HUES64 (cell line): ENCODE data around the gene OR13J1. TPM values are rescaled to one million over a fixed set of nuclear protein-coding genes. Genes with fewer than 3 reads are reported as not detected.
"Not testable (repeated sequence)": the region's sequence is repeated elsewhere in the genome, so short reads cannot be mapped to it uniquely, and the experiment has no call there.

Experiments used
- H3K27ac ChIP-seq: 2 replicates; pipeline ENCODE4 v1.7.0; 2013; ENCODE audit warnings: low read depth, low read length, inconsistent platforms
- H3K27me3 ChIP-seq: 2 replicates; pipeline ENCODE4 v1.6.1; 2013; ENCODE audit warnings: mild to moderate bottlenecking, low read length; ENCODE audit not compliant: insufficient read depth
- H3K36me3 ChIP-seq: 2 replicates; pipeline ENCODE4 v1.6.1; 2013; ENCODE audit warnings: mild to moderate bottlenecking, low read length; ENCODE audit not compliant: insufficient read depth
- H3K4me1 ChIP-seq: 2 replicates; pipeline ENCODE4 v1.6.1; 2013; ENCODE audit warnings: mild to moderate bottlenecking, low read length, moderate library complexity; ENCODE audit not compliant: insufficient read depth
- H3K4me3 ChIP-seq: 2 replicates; pipeline ENCODE4 v1.5.1; 2013; ENCODE audit warnings: mild to moderate bottlenecking, low read length, moderate library complexity
- H3K9ac ChIP-seq: 2 replicates; pipeline ENCODE4 v1.6.1; 2013; ENCODE audit warnings: mild to moderate bottlenecking, low read depth, low read length
- H3K9me3 ChIP-seq: 2 replicates; pipeline ENCODE4 v1.6.1; 2013; ENCODE audit warnings: low read depth, low read length; ENCODE audit not compliant: insufficient read depth
- WGBS: fragments of 150-250, 120-280 bp; methylation state at CpG from one replicate; pipeline ENCODE4 v1.1.7; 2013; ENCODE audit warnings: missing lambda C conversion rate; 5-methylcytosine and 5-hydroxymethylcytosine counted together
- polyA plus RNA-seq, 2 experiments: library from polyadenylated mRNA; stranded (reverse); fragments of 50-300 nt; gene quantifications; one replicate each; pipeline ENCODE4 v1.2.3, GENCODE V29; 2013

The OR13J1 gene
- not detected for polyA plus RNA-seq (2013, experiment 1 of 2)
- polyA plus RNA-seq (2013, experiment 2 of 2), result not detected

- H3K9ac ChIP-seq, result no peak within 1 kb of the TSS
- no peaks in the 10 kb centered on the region for H3K36me3 ChIP-seq
- 92% methylated on average over 8 of the region's 8 CpGs for WGBS
- peaks cover 9% of the 10 kb centered on the region; the same call in 1 of the 2 replicates for H3K4me1 ChIP-seq
- 0 out of 2 replicates have a peak, but pooled peaks cover 3% of the 10 kb centered on the region for H3K9me3 ChIP-seq
- H3K27me3 ChIP-seq, result no peaks in the 10 kb centered on the region
- H3K4me3 ChIP-seq, result no peak within 1 kb of the TSS
- H3K27ac ChIP-seq, result no peak within 1 kb of the TSS
Observed at GRCh38 chr9:35870351-35870923, at the start of gene OR13J1. OR13J1 (minus strand) TSS chr9:35870401; CDS start chr9:35870401, 0 bp downstream.

GRCh38 chr9:35919212-35920008 lies 49.2 kb upstream of the OR13J1 start:
- no peak overlapping the region for H3K9ac ChIP-seq
- H3K4me1 ChIP-seq, result peaks cover 4% of the 10 kb centered on the region; the same call in 1 of the 2 replicates
- H3K36me3 ChIP-seq, result no peaks in the 10 kb centered on the region
- no peaks in the 10 kb centered on the region for H3K27me3 ChIP-seq
- no peak overlapping the region for H3K27ac ChIP-seq
- no peak overlapping the region for H3K4me3 ChIP-seq
- no peaks in the 10 kb centered on the region for H3K9me3 ChIP-seq
- WGBS, result 82% methylated on average over 1 of the region's 3 CpGs

- 90% methylated on average over 3 of the region's 3 CpGs for WGBS
- H3K9me3 ChIP-seq, result no peaks in the 10 kb centered on the region
Observed at GRCh38 chr9:35918780-35919179, 48.6 kb upstream of the OR13J1 start.

GRCh38 chr9:35917261-35917660 lies 47.1 kb upstream of the OR13J1 start:
- H3K36me3 ChIP-seq, result no peaks in the 10 kb centered on the region
- peaks cover 4% of the 10 kb centered on the region; the same call in 1 of the 2 replicates for H3K4me1 ChIP-seq
- no peak overlapping the region for H3K9ac ChIP-seq
- H3K4me3 ChIP-seq, result no peak overlapping the region
- no peak overlapping the region for H3K27ac ChIP-seq
- H3K9me3 ChIP-seq, result no peaks in the 10 kb centered on the region
- H3K27me3 ChIP-seq, result no peaks in the 10 kb centered on the region
- 86% methylated on average over 4 of the region's 4 CpGs for WGBS

More at GRCh38 chr9:35918780-35919179, 48.6 kb upstream of the OR13J1 start:
- H3K27me3 ChIP-seq, result no peaks in the 10 kb centered on the region
- no peaks in the 10 kb centered on the region for H3K36me3 ChIP-seq
- no peak overlapping the region for H3K9ac ChIP-seq
- peaks cover 4% of the 10 kb centered on the region; the same call in 1 of the 2 replicates for H3K4me1 ChIP-seq
- H3K27ac ChIP-seq, result no peak overlapping the region
- no peak overlapping the region for H3K4me3 ChIP-seq

- Histone ChIP-seq H3K9me3 (no peaks in the 10 kb centered on the region), H3K9ac (no peak overlapping the region), H3K4me1 (peaks cover 4% of the 10 kb centered on the region; the same call in 1 of the 2 replicates), H3K4me3 (no peak overlapping the region), H3K27me3 (no peaks in the 10 kb centered on the region), H3K36me3 (no peaks in the 10 kb centered on the region), H3K27ac (no peak overlapping the region)
- 78% methylated on average over 16 of the region's 16 CpGs for WGBS
Observed at GRCh38 chr9:35915681-35916294, 45.6 kb upstream of the OR13J1 start.

- Histone ChIP-seq H3K27ac (no peak overlapping the region), H3K27me3 (no peaks in the 10 kb centered on the region), H3K4me1 (peaks cover 15% of the 10 kb centered on the region), H3K4me3 (no peak overlapping the region), H3K36me3 (no peaks in the 10 kb centered on the region), H3K9ac (no peak overlapping the region), H3K9me3 (no peaks in the 10 kb centered on the region)
- WGBS, result 74% methylated on average over 9 of the region's 9 CpGs
Observed at GRCh38 chr9:35914301-35914807, 44.2 kb upstream of the OR13J1 start.

GRCh38 chr9:35913429-35913828 lies 43.2 kb upstream of the OR13J1 start:
- H3K9me3 ChIP-seq, H3K9ac ChIP-seq, H3K27ac ChIP-seq, H3K36me3 ChIP-seq, H3K4me3 ChIP-seq, H3K27me3 ChIP-seq: not testable (repeated sequence)
- H3K4me1 ChIP-seq, result peaks cover 24% of the 10 kb centered on the region

- Histone ChIP-seq H3K27ac (no peak overlapping the region), H3K27me3 (no peaks in the 10 kb centered on the region), H3K9me3 (no peaks in the 10 kb centered on the region), H3K9ac (no peak overlapping the region), H3K36me3 (no peaks in the 10 kb centered on the region), H3K4me1 (peaks cover 29% of the 10 kb centered on the region), H3K4me3 (no peak overlapping the region)
- 88% methylated on average over 10 of the region's 10 CpGs for WGBS
Observed at GRCh38 chr9:35912791-35913400, 42.7 kb upstream of the OR13J1 start.

- Histone ChIP-seq H3K27ac (no peak overlapping the region), H3K36me3 (no peaks in the 10 kb centered on the region), H3K9me3 (no peaks in the 10 kb centered on the region), H3K9ac (no peak overlapping the region), H3K4me1 (peaks cover 41% of the 10 kb centered on the region), H3K4me3 (no peak overlapping the region), H3K27me3 (no peaks in the 10 kb centered on the region)
- 88% methylated on average over 10 of the region's 10 CpGs for WGBS
Observed at GRCh38 chr9:35911690-35912089, 41.5 kb upstream of the OR13J1 start.

GRCh38 chr9:35910613-35911359 lies 40.6 kb upstream of the OR13J1 start:
- no peaks in the 10 kb centered on the region for H3K9me3 ChIP-seq
- H3K27ac ChIP-seq, result no peak overlapping the region
- H3K4me3 ChIP-seq, result no peak overlapping the region
- no peaks in the 10 kb centered on the region for H3K36me3 ChIP-seq
- no peaks in the 10 kb centered on the region for H3K27me3 ChIP-seq
- H3K9ac ChIP-seq, result no peak overlapping the region
- WGBS, result 84% methylated on average over 14 of the region's 14 CpGs
- H3K4me1 ChIP-seq, result peaks cover 38% of the 10 kb centered on the region
